GM23338 (cell line): ENCODE results near the gene CASP8. TPM values are rescaled to one million over a fixed set of nuclear protein-coding genes. Genes with fewer than 3 reads are reported as not detected.

ENCODE experiments used
- ATAC-seq: fragments of 200-7000 bp; cut with Tn5 transposase; 3 replicates; pipeline ENCODE4 v1.9.1; 2020
- DNase-seq: peaks from one replicate; pipeline ENCODE4 v3.0.0-alpha.2; 2015; ENCODE audit warnings: low spot score
- H2AFZ ChIP-seq: fragments of 200-600 bp; sonication (generic); 2 replicates; pipeline ENCODE4 v1.8.0; 2016; ENCODE audit warnings: antibody characterized with exemption, mild to moderate bottlenecking, moderate library complexity
- H3F3A ChIP-seq: fragments of 200-600 bp; sonication (generic); replicated peaks from 2 replicates; pipeline ENCODE4 v1.8.0; 2017; ENCODE audit warnings: antibody characterized with exemption, mixed run types, low read depth
- H3K27ac ChIP-seq: fragments of 200-600 bp; sonication (generic); 2 replicates; pipeline ENCODE4 v1.6.1; 2016; ENCODE audit warnings: low read depth
- H3K27me3 ChIP-seq: fragments of 200-600 bp; sonication (generic); 2 replicates; pipeline ENCODE4 v1.8.0; 2016; ENCODE audit warnings: mild to moderate bottlenecking, mixed run types, moderate library complexity; ENCODE audit not compliant: insufficient read depth
- H3K36me3 ChIP-seq: fragments of 200-600 bp; sonication (generic); 2 replicates; pipeline ENCODE4 v1.8.0; 2016; ENCODE audit warnings: mild to moderate bottlenecking; ENCODE audit not compliant: insufficient read depth
- H3K4me1 ChIP-seq: fragments of 200-600 bp; sonication (generic); 2 replicates; pipeline ENCODE4 v1.8.0; 2016; ENCODE audit warnings: mild to moderate bottlenecking, moderate library complexity; ENCODE audit not compliant: insufficient read depth
- H3K4me2 ChIP-seq: fragments of 200-600 bp; sonication (generic); 2 replicates; pipeline ENCODE4 v1.7.1; 2017; ENCODE audit warnings: mixed run types
- H3K4me3 ChIP-seq: fragments of 200-600 bp; sonication (generic); 2 replicates; pipeline ENCODE4 v1.6.1; 2016; ENCODE audit warnings: mixed run types
- H3K79me2 ChIP-seq: fragments of 200-600 bp; sonication (generic); replicated peaks from 2 replicates; pipeline ENCODE4 v1.8.0; 2017; ENCODE audit warnings: mild to moderate bottlenecking; ENCODE audit not compliant: insufficient read depth
- H3K9me2 ChIP-seq: fragments of 200-600 bp; sonication (generic); 2 replicates; pipeline ENCODE4 v1.8.0; 2017; ENCODE audit not compliant: insufficient read depth
- H4K20me1 ChIP-seq: fragments of 200-600 bp; sonication (generic); replicated peaks from 2 replicates; pipeline ENCODE4 v1.8.0; 2017; ENCODE audit warnings: mild to moderate bottlenecking; ENCODE audit not compliant: insufficient read depth
- H3K27ac Mint-ChIP-seq: 2 replicates; pipeline ENCODE4 v1.8.0; 2020; ENCODE audit warnings: inconsistent platforms, mild to moderate bottlenecking, moderate library complexity, mixed read lengths
- H3K27me3 Mint-ChIP-seq: 3 replicates; pipeline ENCODE4 v1.8.0; 2022; ENCODE audit warnings: low read depth, mild to moderate bottlenecking, moderate library complexity, mixed read lengths, inconsistent platforms; ENCODE audit not compliant: insufficient read depth, poor library complexity
- H3K36me3 Mint-ChIP-seq: 3 replicates; pipeline ENCODE4 v1.8.0; 2021; ENCODE audit warnings: low read depth, mild to moderate bottlenecking, inconsistent platforms, moderate library complexity, mixed read lengths
- H3K4me1 Mint-ChIP-seq: 3 replicates; pipeline ENCODE4 v1.8.0; 2020; ENCODE audit warnings: mild to moderate bottlenecking, inconsistent platforms, mixed read lengths
- H3K4me3 Mint-ChIP-seq: 3 replicates; pipeline ENCODE4 v1.8.0; 2021; ENCODE audit warnings: moderate library complexity, mild to moderate bottlenecking, inconsistent platforms, mixed read lengths
- H3K9me3 Mint-ChIP-seq: 3 replicates; pipeline ENCODE4 v1.8.0; 2020; ENCODE audit warnings: moderate library complexity, mild to moderate bottlenecking, inconsistent platforms, mixed read lengths
- ETS1 ChIP-seq: IDR thresholded peaks from 2 replicates; pipeline ENCODE4 v1.6.1; 2016; ENCODE audit warnings: antibody characterized with exemption
- EZH2 ChIP-seq: fragments of 200-600 bp; sonication (generic); IDR thresholded peaks from one replicate; pipeline ENCODE4 v1.8.0; 2017; ENCODE audit warnings: antibody characterized with exemption, mild to moderate bottlenecking, low read depth; ENCODE audit not compliant: unreplicated experiment
- EZH2phosphoT487 ChIP-seq: fragments of 200-600 bp; sonication (generic); IDR thresholded peaks from one replicate; pipeline ENCODE4 v1.8.1; 2018; ENCODE audit warnings: antibody characterized with exemption; ENCODE audit not compliant: unreplicated experiment
- REST ChIP-seq: IDR thresholded peaks from one replicate; pipeline ENCODE4 v1.6.1; 2018; ENCODE audit warnings: antibody characterized with exemption; ENCODE audit not compliant: unreplicated experiment
- STAT1 ChIP-seq: IDR thresholded peaks from one replicate; pipeline ENCODE4 v1.6.1; 2016; ENCODE audit warnings: antibody characterized with exemption; ENCODE audit not compliant: unreplicated experiment
- ZNF114 ChIP-seq: fragments of 250-450 bp; sonication (Bioruptor Pico); IDR thresholded peaks from 2 replicates; pipeline ENCODE4 v1.5.0; 2020; ENCODE audit warnings: mild to moderate bottlenecking, moderate library complexity
- ZNF331 ChIP-seq: fragments of 250-450 bp; sonication (Bioruptor Pico); IDR thresholded peaks from 2 replicates; pipeline ENCODE4 v1.5.0; 2020; ENCODE audit warnings: low read depth, mild to moderate bottlenecking, moderate library complexity
- ZNF462 ChIP-seq: fragments of 250-450 bp; sonication (Bioruptor Pico); IDR thresholded peaks from 2 replicates; pipeline ENCODE4 v1.5.0; 2020; ENCODE audit warnings: mild to moderate bottlenecking, moderate library complexity
- polyA plus RNA-seq: library from polyadenylated mRNA; unstranded; fragments of >200 nt; fragmentation: Nextera tagmentation; extraction: Ambion mirVana; gene quantifications from 2 replicates; pipeline ENCODE4 v1.2.1, GENCODE V29; 2016
- total RNA-seq: library from RNA; depleted of rRNA; stranded (reverse); fragments of >200 nt; shearing (Covaris generic); gene quantifications from 2 replicates; pipeline ENCODE4 v1.2.3, GENCODE V29; 2014

CASP8 gene
- total and polyA plus RNA-seq, 2 experiments from 2014 or later: 2.3 to 3.6 TPM

GRCh38 chr2:201267278-201268030 lies 7.1 kb downstream of the CASP8 start:
- no peak overlapping the region for H3K4me3 Mint-ChIP-seq
- Histone ChIP-seq H3K27me3 (no peaks in the 10 kb centered on the region), H3F3A (no peaks in the 10 kb centered on the region), H3K9me2 (no peaks in the 10 kb centered on the region), H2AFZ (no peak overlapping the region), H4K20me1 (no peaks in the 10 kb centered on the region), H3K79me2 (no peaks in the 10 kb centered on the region), H3K4me1 (no peaks in the 10 kb centered on the region), H3K27ac (no peak overlapping the region), H3K36me3 (no peaks in the 10 kb centered on the region), H3K4me3 (no peak overlapping the region), H3K4me2 (no peak overlapping the region)
- peaks cover 4% of the 10 kb centered on the region for H3K27me3 Mint-ChIP-seq
- DNase-seq (no peak), ATAC-seq (no peak)
- TF ChIP-seq REST (no peak), STAT1 (no peak), ZNF462 (CRISPR knock-in tag) (no peak), ZNF114 (CRISPR knock-in tag) (no peak), EZH2phosphoT487 (no peak), EZH2 (no peak), ETS1 (no peak), ZNF331 (CRISPR knock-in tag) (no peak)
- H3K9me3 Mint-ChIP-seq: no peaks in the 10 kb centered on the region; the same call in 2 of the 3 replicates
- no peaks in the 10 kb centered on the region for H3K36me3 Mint-ChIP-seq
- H3K27ac Mint-ChIP-seq: no peak overlapping the region
- no peaks in the 10 kb centered on the region for H3K4me1 Mint-ChIP-seq
